GM12878 (cell line): ENCODE data around the gene XPOT. TPM values are rescaled to one million over a fixed set of nuclear protein-coding genes. Genes with fewer than 3 reads are reported as not detected.

Source experiments
- ATF2 ChIP-seq: IDR thresholded peaks from 2 replicates; pipeline ENCODE4 v1.6.1; 2012; ENCODE audit warnings: low read length, inconsistent platforms
- BMI1 ChIP-seq: fragments of 450-650 bp; IDR thresholded peaks from 2 replicates; pipeline ENCODE4 v1.6.1; 2016; ENCODE audit warnings: mild to moderate bottlenecking, moderate library complexity, borderline replicate concordance
- CBX3 ChIP-seq: fragments of 200-600 bp; sonication (generic); IDR thresholded peaks from 2 replicates; pipeline ENCODE4 v1.6.1; 2016; ENCODE audit warnings: low read depth, borderline replicate concordance
- CBX5 ChIP-seq: sonication (generic); IDR thresholded peaks from 2 replicates; pipeline ENCODE4 v1.6.1; 2016; ENCODE audit warnings: low read depth, moderate library complexity, mild to moderate bottlenecking, inconsistent platforms
- CTCF ChIP-seq, 3 experiments: IDR thresholded peaks in 2 of 3; conservative IDR thresholded peaks in 1 of 3; 2 replicates each; pipeline ENCODE4 v1.5.1; 2011; ENCODE audit warnings: low read depth in 3 of 3, low read length in 3 of 3, mild to moderate bottlenecking in 3 of 3, control low read depth in 2 of 3, moderate library complexity in 2 of 3, inconsistent platforms in 1 of 3, mixed read lengths in 1 of 3; ENCODE audit not compliant: control insufficient read depth in 2 of 3, insufficient read depth in 1 of 3; ENCODE audit errors: extremely low read depth in 1 of 3
- JUND ChIP-seq: IDR thresholded peaks from 2 replicates; pipeline ENCODE4 v1.6.1; 2012; ENCODE audit warnings: low read depth, mild to moderate bottlenecking, low read length, improper control_type of control experiment, moderate library complexity
- KAT2A ChIP-seq: conservative IDR thresholded peaks from 2 replicates; pipeline ENCODE4 v1.6.1; 2011; ENCODE audit warnings: low read depth, low read length; ENCODE audit not compliant: control insufficient read depth
- MXI1 ChIP-seq: fragments of 150-350 bp; IDR thresholded peaks from 2 replicates; pipeline ENCODE4 v1.6.1; 2011; ENCODE audit warnings: low read depth, mild to moderate bottlenecking, inconsistent platforms, low read length, improper control_type of control experiment
- NFYB ChIP-seq: IDR thresholded peaks from 2 replicates; pipeline ENCODE4 v1.6.1; 2011; ENCODE audit warnings: low read depth, mild to moderate bottlenecking, low read length, improper control_type of control experiment, moderate library complexity; ENCODE audit not compliant: insufficient read depth
- NR2C1 ChIP-seq: fragments of 450-650 bp; IDR thresholded peaks from 2 replicates; pipeline ENCODE4 v1.6.1; 2017; ENCODE audit warnings: antibody characterized with exemption, mild to moderate bottlenecking, moderate library complexity
- PML ChIP-seq: IDR thresholded peaks from 2 replicates; pipeline ENCODE4 v1.6.1; 2012; ENCODE audit warnings: low read length, inconsistent platforms
- POLR2AphosphoS2 ChIP-seq: IDR thresholded peaks from 2 replicates; pipeline ENCODE4 v1.6.1; 2011; ENCODE audit warnings: low read depth, mild to moderate bottlenecking, low read length, improper control_type of control experiment, moderate library complexity
- POLR2AphosphoS5 ChIP-seq: IDR thresholded peaks from 2 replicates; pipeline ENCODE4 v1.6.1; 2011; ENCODE audit warnings: mild to moderate bottlenecking, low read length, inconsistent platforms
- RFX5 ChIP-seq: IDR thresholded peaks from 2 replicates; pipeline ENCODE4 v1.6.1; 2011; ENCODE audit warnings: low read depth, low read length, improper control_type of control experiment
- RUNX3 ChIP-seq: IDR thresholded peaks from 2 replicates; pipeline ENCODE4 v1.6.1; 2012; ENCODE audit warnings: low read length, inconsistent platforms
- SMARCA5 ChIP-seq: fragments of 450-650 bp; IDR thresholded peaks from 2 replicates; pipeline ENCODE4 v1.6.1; 2017; ENCODE audit warnings: mild to moderate bottlenecking
- SRF ChIP-seq, 2 experiments: IDR thresholded peaks; 2 replicates each; pipeline ENCODE4 v1.6.1; 2011; ENCODE audit warnings: low read depth in 2 of 2, low read length in 2 of 2, mild to moderate bottlenecking in 1 of 2, moderate library complexity in 1 of 2
- TCF12 ChIP-seq: IDR thresholded peaks from 2 replicates; pipeline ENCODE4 v1.6.1; 2011; ENCODE audit warnings: low read depth, mild to moderate bottlenecking, low read length
- TCF3 ChIP-seq: IDR thresholded peaks from 2 replicates; pipeline ENCODE4 v1.6.1; 2012; ENCODE audit warnings: low read depth, mild to moderate bottlenecking, low read length, borderline replicate concordance; ENCODE audit not compliant: insufficient read depth
- YY1 ChIP-seq: IDR thresholded peaks from 2 replicates; pipeline ENCODE4 v1.6.1; 2011; ENCODE audit warnings: low read depth, mild to moderate bottlenecking, low read length
- ZNF24 ChIP-seq: fragments of 450-650 bp; IDR thresholded peaks from 2 replicates; pipeline ENCODE4 v1.6.1; 2017; ENCODE audit warnings: antibody characterized with exemption, mild to moderate bottlenecking
- polyA plus RNA-seq, 11 experiments: library from polyadenylated mRNA; depleted of rRNA in 4 of 11; unstranded in 6 of 11; stranded (reverse) in 5 of 11; fragments of >200 nt; fragmentation: Nextera tagmentation in 4 of 11; fragmentation: Illumina TruSeq in 1 of 11; extraction: Ambion mirVana in 4 of 11; extraction: Trizol in 1 of 11; gene quantifications; 1 replicate in 1 of 11; 2 replicates in 10 of 11; pipeline versions ENCODE4 v1.2.1 to v1.2.3, GENCODE V29; 2011 to 2016; ENCODE audit warnings: inconsistent platforms in 2 of 11, missing spikeins in 2 of 11, low read depth in 1 of 11
- total RNA-seq, 4 experiments: library from RNA; depleted of rRNA in 3 of 4; stranded (reverse); fragments of >200 nt in 3 of 4; fragmentation: Illumina TruSeq in 1 of 4; extraction: Trizol in 1 of 4; gene quantifications; 2 replicates each; pipeline versions ENCODE4 v1.2.1 to v1.2.3, GENCODE V29; 2013 to 2021
- TF ChIP-seq, protein P1 (sequence below): IDR thresholded peaks from 2 replicates; pipeline ENCODE4 v1.6.1; 2012; ENCODE audit warnings: low read depth, low read length, improper control_type of control experiment
- TF ChIP-seq, protein P2 (sequence below): IDR thresholded peaks from 2 replicates; pipeline ENCODE4 v1.6.1; 2012; ENCODE audit warnings: low read depth, low read length, improper control_type of control experiment
- TF ChIP-seq, protein P3 (sequence below): IDR thresholded peaks from 2 replicates; pipeline ENCODE4 v1.6.1; 2011; ENCODE audit warnings: borderline replicate concordance, low read depth, mild to moderate bottlenecking, moderate library complexity, low read length; ENCODE audit not compliant: insufficient read depth, poor library complexity, severe bottlenecking

XPOT gene
- total and polyA plus RNA-seq, 10 of the 15 experiments (the other 5 are each of a cell fraction or from before 2014, with no cell fraction given): 11.9 to 66.3 (median 54.7) TPM

DNA sequence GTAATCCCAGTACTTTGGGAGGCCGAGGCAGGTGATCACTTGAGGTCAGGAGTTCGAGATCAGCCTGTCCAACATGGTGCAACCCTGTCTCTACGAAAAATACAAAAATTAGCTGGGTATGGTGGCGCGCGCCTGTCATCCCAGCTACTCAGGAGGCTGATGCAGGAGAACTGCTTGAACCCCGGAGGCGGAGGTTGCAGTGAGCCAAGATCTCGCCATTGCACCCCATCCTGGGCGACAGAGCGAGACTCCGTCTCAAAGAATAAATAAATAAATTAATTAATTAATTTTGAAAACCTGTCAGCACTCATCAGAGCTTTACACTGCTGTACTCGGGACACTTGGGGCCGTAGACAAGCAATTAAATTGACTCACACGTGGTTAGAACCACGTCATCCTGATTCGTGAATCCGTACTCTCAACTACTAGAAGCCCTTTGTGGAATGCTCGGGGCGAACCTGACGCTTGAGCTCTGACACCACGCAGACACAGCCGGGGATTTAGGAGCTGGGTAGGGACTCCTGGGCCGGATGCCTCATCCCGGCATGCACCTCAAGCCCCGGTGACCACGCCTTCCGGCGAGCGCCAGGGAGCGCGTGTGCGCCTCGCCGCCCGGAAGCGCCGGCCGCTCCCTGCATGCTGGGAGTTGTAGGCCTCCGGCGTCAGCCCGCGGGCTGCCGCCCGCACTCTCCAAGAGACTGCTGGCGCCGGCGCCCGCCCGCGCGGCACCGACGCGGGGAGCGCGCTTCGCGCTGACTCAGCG, at the start of gene XPOT (continued):
- TF ChIP-seq PML: peak; percentile 93
- TF ChIP-seq NFYB: no peak
- no peak for TF ChIP-seq KAT2A
- TF ChIP-seq MXI1: peak; percentile 75; the same call in 1 of the 2 replicates
- TF ChIP-seq JUND: 0 out of 2 replicates have a peak, but pooled peaks have one; percentile 16
- peak; percentile 34; the same call in 1 of the 2 replicates for TF ChIP-seq CBX5
- TF ChIP-seq CBX3: no peak
- peak; percentile 97 for TF ChIP-seq POLR2AphosphoS5
- TF ChIP-seq, protein P1, sequence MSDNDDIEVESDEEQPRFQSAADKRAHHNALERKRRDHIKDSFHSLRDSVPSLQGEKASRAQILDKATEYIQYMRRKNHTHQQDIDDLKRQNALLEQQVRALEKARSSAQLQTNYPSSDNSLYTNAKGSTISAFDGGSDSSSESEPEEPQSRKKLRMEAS: peak; percentile 67; the same call in 1 of the 2 replicates
- TF ChIP-seq YY1: peak; percentile 62
- 0 out of 2 replicates have a peak, but pooled peaks have one; percentile 32 for TF ChIP-seq TCF12
- TF ChIP-seq, protein P2, sequence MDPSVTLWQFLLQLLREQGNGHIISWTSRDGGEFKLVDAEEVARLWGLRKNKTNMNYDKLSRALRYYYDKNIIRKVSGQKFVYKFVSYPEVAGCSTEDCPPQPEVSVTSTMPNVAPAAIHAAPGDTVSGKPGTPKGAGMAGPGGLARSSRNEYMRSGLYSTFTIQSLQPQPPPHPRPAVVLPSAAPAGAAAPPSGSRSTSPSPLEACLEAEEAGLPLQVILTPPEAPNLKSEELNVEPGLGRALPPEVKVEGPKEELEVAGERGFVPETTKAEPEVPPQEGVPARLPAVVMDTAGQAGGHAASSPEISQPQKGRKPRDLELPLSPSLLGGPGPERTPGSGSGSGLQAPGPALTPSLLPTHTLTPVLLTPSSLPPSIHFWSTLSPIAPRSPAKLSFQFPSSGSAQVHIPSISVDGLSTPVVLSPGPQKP: peak; percentile 95
- 0 out of 6 replicates have a peak, but pooled peaks of 1 of the 3 experiments have one; percentile 0 for TF ChIP-seq CTCF (IDR thresholded peaks at IDR 0.05 in 2 of 3, conservative IDR thresholded peaks at IDR 0.05 in 1 of 3; ENCODE audit: control insufficient read depth in 2 of 3, extremely low read depth in 1 of 3, insufficient read depth in 1 of 3, low read depth in 3 of 3, low read length in 3 of 3)
- 0 out of 4 replicates have a peak, but pooled peaks of 1 of the 2 experiments have one; percentile 9 for TF ChIP-seq SRF (IDR thresholded peaks at IDR 0.05; ENCODE audit: low read depth in 2 of 2, low read length in 2 of 2)
- no peak for TF ChIP-seq SMARCA5
- TF ChIP-seq BMI1: no peak
- TF ChIP-seq RFX5: no peak
- peak; percentile 41; the same call in 1 of the 2 replicates for TF ChIP-seq RUNX3
- TF ChIP-seq TCF3: 0 out of 2 replicates have a peak, but pooled peaks have one; percentile 43
- no peak for TF ChIP-seq ATF2
- TF ChIP-seq ZNF24: peak; percentile 56; the same call in 1 of the 2 replicates
- TF ChIP-seq, protein P3, sequence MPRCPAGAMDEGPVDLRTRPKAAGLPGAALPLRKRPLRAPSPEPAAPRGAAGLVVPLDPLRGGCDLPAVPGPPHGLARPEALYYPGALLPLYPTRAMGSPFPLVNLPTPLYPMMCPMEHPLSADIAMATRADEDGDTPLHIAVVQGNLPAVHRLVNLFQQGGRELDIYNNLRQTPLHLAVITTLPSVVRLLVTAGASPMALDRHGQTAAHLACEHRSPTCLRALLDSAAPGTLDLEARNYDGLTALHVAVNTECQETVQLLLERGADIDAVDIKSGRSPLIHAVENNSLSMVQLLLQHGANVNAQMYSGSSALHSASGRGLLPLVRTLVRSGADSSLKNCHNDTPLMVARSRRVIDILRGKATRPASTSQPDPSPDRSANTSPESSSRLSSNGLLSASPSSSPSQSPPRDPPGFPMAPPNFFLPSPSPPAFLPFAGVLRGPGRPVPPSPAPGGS: no peak
- peak; percentile 66 for TF ChIP-seq NR2C1
- peak; percentile 93 for TF ChIP-seq POLR2AphosphoS2
